Measurements from ENCODE around the gene VWF. TPM values are rescaled to one million over a fixed set of nuclear protein-coding genes. Genes with fewer than 3 reads are reported as not detected.

Gene VWF
- total and polyA plus RNA-seq, 2 donors (not counting 3 experiments of a cell fraction or from before 2014, with no cell fraction given) = 1,041 to 2,328 TPM

DNA sequence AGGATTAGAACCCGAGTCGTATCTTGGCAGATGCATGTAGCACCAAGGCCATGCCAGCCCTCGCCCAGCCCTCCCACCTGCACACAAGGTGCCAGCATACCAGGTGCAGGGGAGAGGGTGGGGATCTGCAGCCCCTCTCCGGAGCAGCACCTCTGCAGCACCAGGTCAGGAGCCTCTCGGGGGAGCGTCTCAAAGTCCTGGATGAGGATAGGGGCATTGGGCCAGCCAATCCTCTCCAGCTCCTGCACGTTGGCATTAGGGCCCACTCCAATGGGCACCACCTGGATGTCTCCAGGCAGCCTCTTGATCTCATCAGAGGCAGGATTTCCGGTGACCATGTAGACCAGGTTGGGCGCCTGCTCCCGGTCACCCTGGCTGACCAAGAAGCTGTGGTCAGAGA lies 106.2 kb downstream of the VWF start:
- no peaks in the 10 kb centered on the region for H3K9me3 ChIP-seq (replicated peaks; ENCODE audit: control insufficient read depth, insufficient read depth, low read length)
- DNase-seq (ENCODE audit: low read depth, low spot score) (no peak), FAIRE-seq (no peak)
- intact Hi-C loops (cut with micrococcal nuclease) (no loop called here), dilution Hi-C loops (cut with MboI; ENCODE audit: extremely low pct_ligation_motif_present, low sequenced_read_pairs) (no loop called here)
- no peak overlapping the region for H3K27ac ChIP-seq (ENCODE audit: insufficient read depth, low read depth, low read length)
- no peak overlapping the region for H3K9ac ChIP-seq (replicated peaks; ENCODE audit: extremely low read depth, insufficient read depth, low read length)
- no peaks in the 10 kb centered on the region for H3K9me1 ChIP-seq (replicated peaks; ENCODE audit: control insufficient read depth, extremely low read depth, insufficient read depth, low read length)
- H3K4me1 ChIP-seq (ENCODE audit: control insufficient read depth, extremely low read depth, insufficient read depth, low read length) = peaks cover 5% of the 10 kb centered on the region
- no peaks in the 10 kb centered on the region for H3K27me3 ChIP-seq (ENCODE audit: control insufficient read depth in 2 of 2, insufficient read depth in 2 of 2, low read length in 2 of 2)
- H3K4me2 ChIP-seq (ENCODE audit: insufficient read depth, low read length) = no peak overlapping the region
- no TSS peak for BruUV-seq (replicated peaks)
- TF ChIP-seq JUN (IDR thresholded peaks at IDR 0.05; ENCODE audit: borderline replicate concordance, insufficient read depth, insufficient read length, low read depth) = no peak
- TF ChIP-seq MYC (IDR thresholded peaks at IDR 0.05; ENCODE audit: low read depth, low read length) = no peak
- TF ChIP-seq POLR2AphosphoS5 (IDR thresholded peaks at IDR 0.05; ENCODE audit: insufficient read depth, low read depth, low read length) = no peak
- TF ChIP-seq FOS (IDR thresholded peaks at IDR 0.05; ENCODE audit: borderline replicate concordance, insufficient read depth, low read length) = no peak
- TF ChIP-seq, protein P1, sequence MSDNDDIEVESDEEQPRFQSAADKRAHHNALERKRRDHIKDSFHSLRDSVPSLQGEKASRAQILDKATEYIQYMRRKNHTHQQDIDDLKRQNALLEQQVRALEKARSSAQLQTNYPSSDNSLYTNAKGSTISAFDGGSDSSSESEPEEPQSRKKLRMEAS (IDR thresholded peaks at IDR 0.05; ENCODE audit: insufficient read depth, insufficient read length) = no peak
- TF ChIP-seq EZH2 (IDR thresholded peaks at IDR 0.05; ENCODE audit: borderline replicate concordance, low read depth, low read length, severe bottlenecking) = no peak
- TF ChIP-seq GATA2 (IDR thresholded peaks at IDR 0.05; ENCODE audit: insufficient read depth, insufficient read length, low read depth, low read length) = no peak
- TF ChIP-seq POLR2A (IDR thresholded peaks at IDR 0.05; ENCODE audit: low read depth, low read length) = no peak
- TF ChIP-seq, protein P2, sequence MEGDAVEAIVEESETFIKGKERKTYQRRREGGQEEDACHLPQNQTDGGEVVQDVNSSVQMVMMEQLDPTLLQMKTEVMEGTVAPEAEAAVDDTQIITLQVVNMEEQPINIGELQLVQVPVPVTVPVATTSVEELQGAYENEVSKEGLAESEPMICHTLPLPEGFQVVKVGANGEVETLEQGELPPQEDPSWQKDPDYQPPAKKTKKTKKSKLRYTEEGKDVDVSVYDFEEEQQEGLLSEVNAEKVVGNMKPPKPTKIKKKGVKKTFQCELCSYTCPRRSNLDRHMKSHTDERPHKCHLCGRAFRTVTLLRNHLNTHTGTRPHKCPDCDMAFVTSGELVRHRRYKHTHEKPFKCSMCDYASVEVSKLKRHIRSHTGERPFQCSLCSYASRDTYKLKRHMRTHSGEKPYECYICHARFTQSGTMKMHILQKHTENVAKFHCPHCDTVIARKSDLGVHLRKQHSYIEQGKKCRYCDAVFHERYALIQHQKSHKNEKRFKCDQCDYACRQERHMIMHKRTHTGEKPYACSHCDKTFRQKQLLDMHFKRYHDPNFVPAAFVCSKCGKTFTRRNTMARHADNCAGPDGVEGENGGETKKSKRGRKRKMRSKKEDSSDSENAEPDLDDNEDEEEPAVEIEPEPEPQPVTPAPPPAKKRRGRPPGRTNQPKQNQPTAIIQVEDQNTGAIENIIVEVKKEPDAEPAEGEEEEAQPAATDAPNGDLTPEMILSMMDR (IDR thresholded peaks at IDR 0.05; ENCODE audit: extremely low read depth in 1 of 2, insufficient read depth in 1 of 2, low read depth in 1 of 2, low read length in 2 of 2) = no peak
- no peak overlapping the region for H2AFZ ChIP-seq (ENCODE audit: low read depth, low read length)
- peaks cover 5% of the 10 kb centered on the region for H4K20me1 ChIP-seq (replicated peaks; ENCODE audit: control insufficient read depth, extremely low read depth, insufficient read depth, low read length)
- no peak overlapping the region for H3K4me3 ChIP-seq (replicated peaks in 1 of 3; ENCODE audit: insufficient read depth in 1 of 3, low read depth in 1 of 3, low read length in 3 of 3)
- POLR2A ChIA-PET = no interaction called here
- peaks cover 51 to 65% of the 10 kb centered on the region in 2 experiments for H3K36me3 ChIP-seq (ENCODE audit: control insufficient read depth in 2 of 2, extremely low read depth in 1 of 2, insufficient read depth in 2 of 2, low read length in 2 of 2)
- peaks cover 26% of the 10 kb centered on the region for H3K79me2 ChIP-seq (ENCODE audit: control insufficient read depth, insufficient read depth, low read length)
- CTCF ChIA-PET = no interaction called here

Measured in endothelial cell of umbilical vein (primary cell).